ENCODE measurements around the gene HOXC11.

HOXC11 gene

GRCh38 chr12:53961025-53961761 lies 11.7 kb upstream of the HOXC11 start:
- no peak for TF ChIP-seq CTCF (IDR thresholded peaks at IDR 0.05; ENCODE audit: insufficient read depth, low read depth, low read length, missing control alignments)
- DNase-seq (ENCODE audit: low read depth): no peak
- no peak overlapping the region for H3K4me3 ChIP-seq (ENCODE audit: low read length)

GRCh38 chr12:53963005-53963404 lies 9.9 kb upstream of the HOXC11 start:
- no peak overlapping the region for H3K4me3 ChIP-seq (ENCODE audit: low read length)
- DNase-seq (ENCODE audit: low read depth): no peak
- TF ChIP-seq CTCF (IDR thresholded peaks at IDR 0.05; ENCODE audit: insufficient read depth, low read depth, low read length, missing control alignments): no peak

GRCh38 chr12:53963434-53964314 lies 9.3 kb upstream of the HOXC11 start:
- DNase-seq (ENCODE audit: low read depth): no peak
- no peak overlapping the region for H3K4me3 ChIP-seq (ENCODE audit: low read length)
- TF ChIP-seq CTCF (IDR thresholded peaks at IDR 0.05; ENCODE audit: insufficient read depth, low read depth, low read length, missing control alignments): no peak

GRCh38 chr12:53964315-53964713 lies 8.6 kb upstream of the HOXC11 start:
- no peak for DNase-seq (ENCODE audit: low read depth)
- no peak overlapping the region for H3K4me3 ChIP-seq (ENCODE audit: low read length)
- no peak for TF ChIP-seq CTCF (IDR thresholded peaks at IDR 0.05; ENCODE audit: insufficient read depth, low read depth, low read length, missing control alignments)

GRCh38 chr12:53965281-53966084 lies 7.4 kb upstream of the HOXC11 start:
- no peak for DNase-seq (ENCODE audit: low read depth)
- no peak for TF ChIP-seq CTCF (IDR thresholded peaks at IDR 0.05; ENCODE audit: insufficient read depth, low read depth, low read length, missing control alignments)
- no peak overlapping the region for H3K4me3 ChIP-seq (ENCODE audit: low read length)

GRCh38 chr12:53966085-53966384 lies 6.9 kb upstream of the HOXC11 start:
- no peak for DNase-seq (ENCODE audit: low read depth)
- TF ChIP-seq CTCF (IDR thresholded peaks at IDR 0.05; ENCODE audit: insufficient read depth, low read depth, low read length, missing control alignments): no peak
- no peak overlapping the region for H3K4me3 ChIP-seq (ENCODE audit: low read length)
